Fibroblast of villous mesenchyme (primary cell): ENCODE measurements around the gene PSMD1. TPM values are rescaled to one million over a fixed set of nuclear protein-coding genes. Genes with fewer than 3 reads are reported as not detected.
"Not testable (repeated sequence)": the region's sequence is repeated elsewhere in the genome, so short reads cannot be mapped to it uniquely, and the experiment has no call there.

Source experiments
- DNase-seq: peaks from one replicate; pipeline ENCODE4 v3.0.0-alpha.2; 2010; ENCODE audit warnings: low read depth
- H3K4me3 ChIP-seq: 2 replicates; pipeline ENCODE4 v1.5.1; 2011; ENCODE audit warnings: low read depth, mild to moderate bottlenecking, low read length
- CTCF ChIP-seq: IDR thresholded peaks from 2 replicates; pipeline ENCODE4 v1.5.1; 2012; ENCODE audit warnings: low read depth, mild to moderate bottlenecking, low read length; ENCODE audit not compliant: insufficient read depth
- total RNA-seq: library from RNA; depleted of rRNA; stranded (reverse); fragments of >200 nt; gene quantifications from 2 replicates; pipeline ENCODE4 v1.2.3, GENCODE V29; 2012

PSMD1 gene
- total RNA-seq, 1 donor: 153 TPM

- H3K4me3 ChIP-seq: no peak overlapping the region
- TF ChIP-seq CTCF: no peak
- DNase-seq: no peak
These were observed 2.3 kb downstream of the PSMD1 start for GRCh38 chr2:231058761-231059550.

GRCh38 chr2:231059756-231060155 is 3.1 kb downstream of the PSMD1 start:
- H3K4me3 ChIP-seq: no peak overlapping the region
- TF ChIP-seq CTCF: no peak
- no peak for DNase-seq

- TF ChIP-seq CTCF: no peak
- H3K4me3 ChIP-seq: no peak overlapping the region
- no peak for DNase-seq
These were observed 6.1 kb downstream of the PSMD1 start for GRCh38 chr2:231062776-231063175.

GRCh38 chr2:231063347-231063746 is 6.7 kb downstream of the PSMD1 start:
- no peak for TF ChIP-seq CTCF
- H3K4me3 ChIP-seq: no peak overlapping the region
- DNase-seq: no peak

- DNase-seq: no peak
- no peak for TF ChIP-seq CTCF
- no peak overlapping the region for H3K4me3 ChIP-seq
These were observed 9.3 kb downstream of the PSMD1 start for GRCh38 chr2:231065966-231066365.

GRCh38 chr2:231067531-231067930 is 10.9 kb downstream of the PSMD1 start:
- not testable (repeated sequence) for DNase-seq, H3K4me3 ChIP-seq

- DNase-seq: peak; percentile 78
- TF ChIP-seq CTCF: no peak
These were observed 12.0 kb downstream of the PSMD1 start for GRCh38 chr2:231068525-231069222.

More at GRCh38 chr2:231068525-231069222, 12.0 kb downstream of the PSMD1 start:
- no peak overlapping the region for H3K4me3 ChIP-seq
